T-helper 1 cell treated with Interleukin-12 subunit alpha and Interleukin-12 subunit beta and Interleukin-4 antibody, amounts not matched to agents 30 ng/mL and 1 ng/mL, for 36 hours (primary cell): ENCODE measurements around the gene VPS25. TPM values are rescaled to one million over a fixed set of nuclear protein-coding genes. Genes with fewer than 3 reads are reported as not detected.

Experiments
- total RNA-seq: library from RNA; stranded (reverse); gene quantifications from 2 replicates; pipeline ENCODE4 v1.2.3, GENCODE V29; 2022

VPS25 gene
- total RNA-seq, 1 donor from 2014 or later, result 65.1 TPM

Other genes starting within 250 kb of the VPS25 start
- gene NAGLU, start 237.2 kb upstream of the VPS25 start, total RNA-seq, result 19.6 and 22.2 TPM in 2 replicates
- gene HSD17B1, start 220.5 kb upstream of the VPS25 start, total RNA-seq, result 0.34 and 0.59 TPM in 2 replicates
- gene COASY, start 211.3 kb upstream of the VPS25 start, total RNA-seq, result 74.3 and 80.3 TPM in 2 replicates
- gene MLX, start 206.3 kb upstream of the VPS25 start, total RNA-seq, result 72.9 and 75.0 TPM in 2 replicates
- gene PSMC3IP, start 195.7 kb upstream of the VPS25 start, total RNA-seq, result 17.3 and 18.0 TPM in 2 replicates
- gene RETREG3, start 164.1 kb upstream of the VPS25 start, total RNA-seq, result 73.4 and 75.5 TPM in 2 replicates
- 54.7 and 60.5 TPM in 2 replicates for gene TUBG1, start 163.8 kb upstream of the VPS25 start, total RNA-seq
- 8.1 and 9.4 TPM in 2 replicates for gene TUBG2, start 114.2 kb upstream of the VPS25 start, total RNA-seq
- gene PLEKHH3, start 96.5 kb upstream of the VPS25 start, total RNA-seq, result 0.61 and 1.8 TPM in 2 replicates
- 0.81 and 1.0 TPM in 2 replicates for gene CCR10, start 91.6 kb upstream of the VPS25 start, total RNA-seq
- 2.2 and 2.8 TPM in 2 replicates for gene CNTNAP1, start 90.9 kb upstream of the VPS25 start, total RNA-seq
- gene EZH1, start 28.4 kb upstream of the VPS25 start, total RNA-seq, result 49.8 and 54.7 TPM in 2 replicates
- not detected in 2 replicates for gene RAMP2, start 12.2 kb upstream of the VPS25 start, total RNA-seq
- 0.15 and 0.22 TPM in 2 replicates for gene WNK4, start 7.2 kb downstream of the VPS25 start, total RNA-seq
- 48.1 and 49.5 TPM in 2 replicates for gene COA3, start 25.3 kb downstream of the VPS25 start, total RNA-seq
- not detected in 2 replicates for gene CNTD1, start 25.4 kb downstream of the VPS25 start, total RNA-seq
- 114 and 119 TPM in 2 replicates for gene BECN1, start 50.8 kb downstream of the VPS25 start, total RNA-seq
- gene PSME3, start 59.9 kb downstream of the VPS25 start, total RNA-seq, result 125 and 146 TPM in 2 replicates
- gene AOC2, start 71.1 kb downstream of the VPS25 start, total RNA-seq, result 2.6 TPM in 2 replicates
- gene AOC3, start 77.8 kb downstream of the VPS25 start, total RNA-seq, result 1.7 and 2.2 TPM in 2 replicates
- gene G6PC1, start 127.3 kb downstream of the VPS25 start, total RNA-seq, result not detected in 2 replicates
- gene AARSD1, start 191.0 kb downstream of the VPS25 start, total RNA-seq, result 41.2 and 51.5 TPM in 2 replicates
- gene PTGES3L, start 206.6 kb downstream of the VPS25 start, total RNA-seq, result 0.63 and 0.81 TPM in 2 replicates
- gene RUNDC1, start 207.1 kb downstream of the VPS25 start, total RNA-seq, result 17.4 and 17.8 TPM in 2 replicates
- 816 and 851 TPM in 2 replicates for gene RPL27, start 225.0 kb downstream of the VPS25 start, total RNA-seq
- gene IFI35, start 233.3 kb downstream of the VPS25 start, total RNA-seq, result 152 and 171 TPM in 2 replicates
- 10.7 and 11.6 TPM in 2 replicates for gene VAT1, start 248.9 kb downstream of the VPS25 start, total RNA-seq